HCT116 (cell line): ENCODE data around the gene SNX15. TPM values are rescaled to one million over a fixed set of nuclear protein-coding genes. Genes with fewer than 3 reads are reported as not detected.
"Not testable (repeated sequence)": the region's sequence is repeated elsewhere in the genome, so short reads cannot be mapped to it uniquely, and the experiment has no call there.

Experiments
- ATAC-seq: fragments of 200-7000 bp; cut with Tn5 transposase; 2 replicates; pipeline ENCODE4 v1.9.1; 2020; ENCODE audit warnings: mild to moderate bottlenecking, moderate library complexity
- BruUV-seq: library from RNA; stranded (reverse); fragments of 400-500 nt; replicated peaks from 2 replicates; lab custom pipeline; 2021; lab: Mats Ljungman, UMichigan
- CTCF ChIA-PET: fragments of 300-600 bp; sonication (Branson Sonifier 250); formaldehyde crosslinking; loops from one replicate; lab custom pipeline; 2021; ENCODE audit warnings: antibody characterized with exemption; lab: Charles Lee
- POLR2A ChIA-PET: fragments of 300-600, 350-600 bp; sonication (Branson Sonifier 250); formaldehyde crosslinking; loops from one replicate; lab custom pipeline; 2021; ENCODE audit warnings: antibody characterized with exemption; lab: Charles Lee
- RAD21 ChIA-PET, 2 experiments: fragments of 300-600 bp; sonication (Branson Sonifier 250); formaldehyde crosslinking; loops; one replicate each; lab custom pipeline; 2023; ENCODE audit warnings: low total read pairs in 2 of 2; ENCODE audit not compliant: uncharacterized antibody in 2 of 2, unreplicated experiment in 2 of 2, low non-redundant PET in 1 of 2; lab: Charles Lee
- DNase-seq: peaks from one replicate; pipeline ENCODE4 v3.0.0-alpha.2; 2010; ENCODE audit warnings: low read depth, low spot score
- H2AFZ ChIP-seq: fragments of 200-600 bp; shearing (Covaris generic), sonication (generic); 2 replicates; pipeline ENCODE4 v1.6.1; 2017; ENCODE audit warnings: low read depth, mixed run types, mixed read lengths, antibody characterized with exemption, low read length; ENCODE audit not compliant: poor library complexity, severe bottlenecking
- H3K27ac ChIP-seq: 2 replicates; pipeline ENCODE4 v1.5.1; 2012; ENCODE audit warnings: low read depth, low read length
- H3K27me3 ChIP-seq: fragments of 200-600 bp; sonication (generic); 2 replicates; pipeline ENCODE4 v1.6.1; 2016; ENCODE audit warnings: mixed run types, low read length, mixed read lengths; ENCODE audit not compliant: insufficient read depth
- H3K36me3 ChIP-seq, 2 experiments: fragments of 200-500 bp in 1 of 2; fragments of 200-600 bp in 1 of 2; sonication (Bioruptor generic) in 1 of 2; sonication (generic) in 1 of 2; 2 replicates each; pipeline versions ENCODE4 v1.5.1 to v1.6.1; 2014 to 2016; ENCODE audit warnings: low read length in 2 of 2, inconsistent platforms in 1 of 2, mixed read lengths in 1 of 2, mixed run types in 1 of 2; ENCODE audit not compliant: insufficient read depth in 2 of 2, control insufficient read depth in 1 of 2
- H3K4me1 ChIP-seq, 2 experiments: fragments of 200-600 bp in 1 of 2; sonication (generic) in 1 of 2; 2 replicates each; pipeline versions ENCODE4 v1.5.1 to v1.6.1; 2012 to 2017; ENCODE audit warnings: low read length in 2 of 2, inconsistent platforms in 1 of 2, mild to moderate bottlenecking in 1 of 2, mixed read lengths in 1 of 2, mixed run types in 1 of 2, moderate library complexity in 1 of 2; ENCODE audit not compliant: insufficient read depth in 2 of 2, control insufficient read depth in 1 of 2
- H3K4me2 ChIP-seq: fragments of 200-600 bp; sonication (generic); 2 replicates; pipeline ENCODE4 v1.6.1; 2017; ENCODE audit warnings: mixed run types, low read length, mixed read lengths
- H3K4me3 ChIP-seq, 2 experiments: fragments of 200-600 bp in 1 of 2; sonication (generic) in 1 of 2; replicated peaks in 1 of 2; 2 replicates each; pipeline ENCODE4 v1.5.1; 2011 to 2016; ENCODE audit warnings: low read length in 2 of 2, control low read depth in 1 of 2, low read depth in 1 of 2, mild to moderate bottlenecking in 1 of 2, mixed read lengths in 1 of 2, mixed run types in 1 of 2
- H3K79me2 ChIP-seq: fragments of 200-600 bp; sonication (generic); 2 replicates; pipeline ENCODE4 v1.6.1; 2017; ENCODE audit warnings: mild to moderate bottlenecking, mixed run types, low read length, moderate library complexity, mixed read lengths; ENCODE audit not compliant: insufficient read depth
- H3K9ac ChIP-seq: fragments of 200-600 bp; sonication (generic); 2 replicates; pipeline ENCODE4 v1.6.1; 2016; ENCODE audit warnings: low read length, mixed read lengths
- H3K9me2 ChIP-seq: fragments of 200-600 bp; sonication (generic), shearing (Covaris generic); 2 replicates; pipeline ENCODE4 v1.6.1; 2017; ENCODE audit warnings: mixed run types, mild to moderate bottlenecking, moderate library complexity; ENCODE audit not compliant: insufficient read depth
- H3K9me3 ChIP-seq, 2 experiments: fragments of 200-500 bp in 1 of 2; fragments of 200-600 bp in 1 of 2; sonication (Bioruptor generic) in 1 of 2; sonication (generic) in 1 of 2; 2 replicates each; pipeline ENCODE4 v1.6.1; 2014 to 2017; ENCODE audit warnings: low read length in 2 of 2, mixed read lengths in 2 of 2, inconsistent platforms in 1 of 2, low read depth in 1 of 2, mild to moderate bottlenecking in 1 of 2, mixed run types in 1 of 2, moderate library complexity in 1 of 2; ENCODE audit not compliant: control insufficient read depth in 1 of 2, insufficient read depth in 1 of 2
- H4K20me1 ChIP-seq: fragments of 200-600 bp; sonication (generic), shearing (Covaris generic); 2 replicates; pipeline ENCODE4 v1.6.1; 2017; ENCODE audit warnings: mixed run types, mild to moderate bottlenecking, moderate library complexity; ENCODE audit not compliant: insufficient read depth
- ATF3 ChIP-seq: IDR thresholded peaks from 2 replicates; pipeline ENCODE4 v1.6.1; 2012
- CBX3 ChIP-seq: IDR thresholded peaks from 2 replicates; pipeline ENCODE4 v1.6.1; 2012; ENCODE audit warnings: low read depth
- EGR1 ChIP-seq: IDR thresholded peaks from 2 replicates; pipeline ENCODE4 v1.6.1; 2012; ENCODE audit warnings: low read depth
- EZH2 ChIP-seq: fragments of 200-600 bp; sonication (generic); IDR thresholded peaks from 2 replicates; pipeline ENCODE4 v1.6.1; 2017; ENCODE audit warnings: antibody characterized with exemption, mixed run types
- EZH2phosphoT487 ChIP-seq: fragments of 200-600 bp; IDR thresholded peaks from 2 replicates; pipeline ENCODE4 v1.6.1; 2018; ENCODE audit warnings: antibody characterized with exemption, borderline replicate concordance
- FOSL1 ChIP-seq: IDR thresholded peaks from 2 replicates; pipeline ENCODE4 v1.6.1; 2012; ENCODE audit warnings: low read depth
- POLR2AphosphoS5 ChIP-seq: IDR thresholded peaks from 2 replicates; pipeline ENCODE4 v1.6.1; 2011; ENCODE audit warnings: mild to moderate bottlenecking, low read depth, low read length, moderate library complexity
- SP1 ChIP-seq: IDR thresholded peaks from 2 replicates; pipeline ENCODE4 v1.6.1; 2012; ENCODE audit warnings: low read depth
- SRF ChIP-seq: IDR thresholded peaks from 2 replicates; pipeline ENCODE4 v1.6.1; 2012; ENCODE audit warnings: low read depth
- ZBTB33 ChIP-seq: IDR thresholded peaks from 2 replicates; pipeline ENCODE4 v1.6.1; 2011; ENCODE audit warnings: mild to moderate bottlenecking, low read length, moderate library complexity; ENCODE audit not compliant: insufficient replicate concordance; ENCODE audit errors: extremely low read depth
- ZNF274 ChIP-seq: fragments of 200-500 bp; sonication (Bioruptor generic); IDR thresholded peaks from 2 replicates; pipeline ENCODE4 v1.6.1; 2014; ENCODE audit warnings: mild to moderate bottlenecking, low read depth, low read length, inconsistent platforms
- intact Hi-C: fragments of 100-400 bp; cut with micrococcal nuclease; formaldehyde crosslinking; loops from 2 replicates; pipeline ENCODE4 v1.10.0; 2022
- total RNA-seq: library from RNA; stranded (reverse); gene quantifications from one replicate; pipeline ENCODE4 v1.2.1, GENCODE V29; 2021; ENCODE audit not compliant: unreplicated experiment
- TF ChIP-seq, protein P1 (sequence below): IDR thresholded peaks from 2 replicates; pipeline ENCODE4 v1.6.1; 2012; ENCODE audit warnings: low read depth

Gene SNX15
- total RNA-seq, 1 experiment from 2014 or later, result 16.8 TPM

DNA sequence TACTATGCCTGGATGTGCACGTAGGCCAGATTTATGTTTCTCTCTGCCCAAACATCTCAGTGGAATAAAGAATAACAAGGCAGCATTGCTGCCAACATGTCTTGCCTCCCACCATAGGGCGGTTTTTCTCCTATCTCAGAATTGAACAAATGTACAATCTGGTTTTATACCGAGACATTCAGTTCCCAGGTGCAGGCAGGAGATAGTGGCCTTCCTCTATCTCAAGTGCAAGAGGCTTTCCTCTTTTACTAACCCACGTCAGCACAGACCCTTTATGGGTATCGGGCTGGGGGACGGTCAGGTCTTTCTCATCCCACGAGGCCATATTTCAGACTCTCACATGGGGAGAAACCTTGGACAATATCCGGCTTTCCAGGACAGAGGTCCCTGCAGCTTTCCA, 3.7 kb upstream of the SNX15 start:
- H4K20me1 ChIP-seq, RAD21 ChIA-PET, H3K4me2 ChIP-seq, H3K27me3 ChIP-seq, H3K79me2 ChIP-seq, H3K4me3 ChIP-seq, BruUV-seq, H3K9ac ChIP-seq, H3K9me2 ChIP-seq, H3K27ac ChIP-seq, DNase-seq, H3K36me3 ChIP-seq, intact Hi-C loops, H2AFZ ChIP-seq, H3K9me3 ChIP-seq, ATAC-seq: not testable (repeated sequence)
- peaks cover 10 to 19% of the 10 kb centered on the region in 2 experiments; a peak in 3 of 4 replicates for H3K4me1 ChIP-seq
- ChIA-PET CTCF (interaction anchor here (1.0 kb wide), 1 partner anchor 9 kb away, joined by 3 read pairs; the partner anchor contains the start of gene ARL2), POLR2A (interaction anchor here (1.0 kb wide), 1 partner anchor 10 kb away, joined by 3 read pairs; the partner anchor contains the start of gene ARL2)

GRCh38 chr11:65026810-65027209, 429 bp upstream of the SNX15 start:
- ATAC-seq (peak; percentile 21), DNase-seq (no peak)
- ChIA-PET RAD21 (no interaction called here), POLR2A (interaction anchor here (0.6 to 1.2 kb wide), 2 partner anchors 20 to 96 kb away, joined by 3 to 4 read pairs; no protein-coding TSS in a partner anchor), CTCF (interaction anchor here (1.2 to 1.6 kb wide), 2 partner anchors 12 to 85 kb away, joined by 4 to 5 read pairs; partner anchors contain the start of gene TM7SF2)
- H4K20me1 ChIP-seq, result no peaks in the 10 kb centered on the region
- no peaks in the 10 kb centered on the region for H3K79me2 ChIP-seq
- H2AFZ ChIP-seq, result peak overlapping the region; percentile 18
- no peaks in the 10 kb centered on the region for H3K9me3 ChIP-seq
- peak overlapping the region; percentile 39 to 44 for H3K4me3 ChIP-seq
- intact Hi-C loops, result loop anchor here (1.0 to 5.0 kb wide), 5 partner anchors 13 to 180 kb away; partner anchors contain the start of genes ARL2, ATG2A, CDCA5 and EHD1
- no TSS peak for BruUV-seq
- no peaks in the 10 kb centered on the region for H3K36me3 ChIP-seq
- no peaks in the 10 kb centered on the region for H3K27me3 ChIP-seq
- H3K9ac ChIP-seq, result peak overlapping the region; percentile 43
- H3K27ac ChIP-seq, result peak overlapping the region; percentile 75
- peak overlapping the region; percentile 71 for H3K4me2 ChIP-seq
- H3K9me2 ChIP-seq, result no peaks in the 10 kb centered on the region
- H3K4me1 ChIP-seq, result peaks cover 11 to 22% of the 10 kb centered on the region in 2 experiments; a peak in 3 of 4 replicates
- TF ChIP-seq, protein P1, sequence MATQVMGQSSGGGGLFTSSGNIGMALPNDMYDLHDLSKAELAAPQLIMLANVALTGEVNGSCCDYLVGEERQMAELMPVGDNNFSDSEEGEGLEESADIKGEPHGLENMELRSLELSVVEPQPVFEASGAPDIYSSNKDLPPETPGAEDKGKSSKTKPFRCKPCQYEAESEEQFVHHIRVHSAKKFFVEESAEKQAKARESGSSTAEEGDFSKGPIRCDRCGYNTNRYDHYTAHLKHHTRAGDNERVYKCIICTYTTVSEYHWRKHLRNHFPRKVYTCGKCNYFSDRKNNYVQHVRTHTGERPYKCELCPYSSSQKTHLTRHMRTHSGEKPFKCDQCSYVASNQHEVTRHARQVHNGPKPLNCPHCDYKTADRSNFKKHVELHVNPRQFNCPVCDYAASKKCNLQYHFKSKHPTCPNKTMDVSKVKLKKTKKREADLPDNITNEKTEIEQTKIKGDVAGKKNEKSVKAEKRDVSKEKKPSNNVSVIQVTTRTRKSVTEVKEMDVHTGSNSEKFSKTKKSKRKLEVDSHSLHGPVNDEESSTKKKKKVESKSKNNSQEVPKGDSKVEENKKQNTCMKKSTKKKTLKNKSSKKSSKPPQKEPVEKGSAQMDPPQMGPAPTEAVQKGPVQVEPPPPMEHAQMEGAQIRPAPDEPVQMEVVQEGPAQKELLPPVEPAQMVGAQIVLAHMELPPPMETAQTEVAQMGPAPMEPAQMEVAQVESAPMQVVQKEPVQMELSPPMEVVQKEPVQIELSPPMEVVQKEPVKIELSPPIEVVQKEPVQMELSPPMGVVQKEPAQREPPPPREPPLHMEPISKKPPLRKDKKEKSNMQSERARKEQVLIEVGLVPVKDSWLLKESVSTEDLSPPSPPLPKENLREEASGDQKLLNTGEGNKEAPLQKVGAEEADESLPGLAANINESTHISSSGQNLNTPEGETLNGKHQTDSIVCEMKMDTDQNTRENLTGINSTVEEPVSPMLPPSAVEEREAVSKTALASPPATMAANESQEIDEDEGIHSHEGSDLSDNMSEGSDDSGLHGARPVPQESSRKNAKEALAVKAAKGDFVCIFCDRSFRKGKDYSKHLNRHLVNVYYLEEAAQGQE, result no peak
- no peak for TF ChIP-seq SP1
- no peak for TF ChIP-seq EGR1
- TF ChIP-seq ZNF274, result no peak
- no peak for TF ChIP-seq FOSL1
- TF ChIP-seq CBX3, result no peak
- no peak for TF ChIP-seq ATF3
- TF ChIP-seq POLR2AphosphoS5, result no peak
- TF ChIP-seq SRF, result no peak
- no peak for TF ChIP-seq EZH2
- TF ChIP-seq EZH2phosphoT487, result no peak
- TF ChIP-seq ZBTB33, result no peak
